Fibroblast of skin of left biceps (primary cell): ENCODE data around the gene SORBS1.
A peak's percentile ranks its signal among the peaks of the same experiment; 100 is the strongest.
"Not testable (repeated sequence)": the region's sequence is repeated elsewhere in the genome, so short reads cannot be mapped to it uniquely, and the experiment has no call there.

Source experiments
- DNase-seq, 2 experiments: peaks; one replicate each; pipeline ENCODE4 v3.0.0-alpha.2; 2013; ENCODE audit warnings: low read depth in 2 of 2

SORBS1 gene

DNA sequence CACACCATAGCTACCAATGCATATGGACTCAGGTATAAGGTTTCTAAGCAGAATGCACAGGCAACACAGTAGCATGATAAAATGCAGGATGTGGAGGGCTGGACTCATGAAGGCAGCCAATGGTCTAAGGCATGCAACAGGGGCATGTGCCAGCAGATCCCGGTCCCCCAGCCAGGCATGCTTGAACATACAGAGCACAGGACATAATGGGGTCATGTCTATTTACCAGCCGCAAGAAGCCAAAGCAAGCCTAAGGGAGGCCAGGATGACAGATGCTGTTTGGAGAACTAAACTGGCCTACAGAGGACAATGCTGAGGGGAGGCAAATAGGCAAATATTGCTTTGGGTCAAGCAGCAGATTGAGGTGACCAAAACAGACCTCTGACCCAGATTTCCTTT, 210.3 kb downstream of the SORBS1 start:
- no peak for DNase-seq

- DNase-seq, result no peak
Measured at GRCh38 chr10:95350219-95350829, 210.8 kb downstream of the SORBS1 start.

DNA sequence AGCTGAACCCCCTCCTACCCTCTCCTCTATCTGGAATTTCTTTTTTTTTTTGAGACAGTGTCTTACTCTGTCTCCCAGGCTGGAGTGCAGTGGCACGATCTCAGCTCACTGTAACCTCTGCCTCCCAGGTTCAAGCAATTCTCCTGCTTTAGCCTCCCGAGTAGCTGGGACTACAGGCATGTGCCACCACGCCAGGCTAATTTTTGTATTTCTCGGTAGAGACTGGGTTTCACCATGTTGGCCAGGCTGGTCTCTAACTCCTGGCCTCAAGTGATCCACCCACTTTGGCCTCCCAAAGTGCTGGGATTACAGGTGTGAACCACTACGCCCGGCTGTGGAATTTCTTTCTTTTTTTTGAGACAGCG, 213.8 kb downstream of the SORBS1 start:
- not testable (repeated sequence) for DNase-seq

DNA sequence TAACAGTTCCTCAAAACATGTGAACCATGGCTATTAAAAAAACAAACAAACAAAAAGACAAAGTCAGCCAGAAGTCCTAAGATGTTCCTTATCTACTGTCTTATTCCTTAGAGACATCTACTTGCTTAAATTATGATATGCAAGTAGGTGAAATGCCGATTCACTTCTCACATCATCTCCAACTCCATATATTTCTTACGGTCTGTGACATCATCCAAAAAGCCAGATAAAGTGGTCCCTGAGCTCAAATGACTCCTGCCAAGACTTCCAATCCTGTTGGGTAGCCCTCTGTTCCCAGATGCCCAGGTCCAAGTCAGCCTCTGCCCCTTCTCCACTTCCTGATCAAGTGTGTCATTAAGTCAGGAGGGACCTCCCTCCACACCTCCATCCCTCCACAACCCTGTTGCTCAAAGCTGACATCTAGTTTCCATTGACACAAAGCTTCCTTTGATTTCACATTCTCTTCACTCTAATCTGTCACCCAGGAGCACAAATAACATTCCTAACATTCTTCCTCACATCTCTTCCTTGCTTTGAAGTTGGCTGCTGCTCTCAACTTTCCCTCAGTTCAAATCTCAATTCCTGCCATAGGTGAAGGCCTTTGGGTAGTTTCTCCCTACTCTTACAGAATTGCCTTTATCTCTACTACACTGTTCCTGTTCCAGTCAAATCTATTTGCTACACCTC, 214.3 kb downstream of the SORBS1 start:
- no peak for DNase-seq

DNA sequence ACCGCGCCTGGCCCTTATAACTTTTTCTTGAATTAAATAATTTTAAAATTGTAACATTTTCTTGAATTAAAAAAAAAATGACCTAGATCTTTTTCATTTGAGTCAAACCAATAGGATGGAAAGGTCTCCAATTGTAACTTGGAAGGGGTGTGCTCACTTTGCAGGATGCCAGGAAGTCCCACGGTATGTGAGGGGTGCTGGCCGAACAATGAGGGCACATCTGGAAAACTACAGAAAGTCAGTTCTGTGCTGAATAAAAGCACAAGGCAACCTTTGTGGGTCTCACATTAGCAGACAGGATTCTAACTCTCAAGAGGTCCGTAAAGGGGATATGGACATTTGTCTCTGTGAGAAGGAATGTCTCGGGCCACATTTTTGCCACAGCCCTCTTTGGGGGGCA, 217.6 kb downstream of the SORBS1 start:
- DNase-seq, result no peak

DNA sequence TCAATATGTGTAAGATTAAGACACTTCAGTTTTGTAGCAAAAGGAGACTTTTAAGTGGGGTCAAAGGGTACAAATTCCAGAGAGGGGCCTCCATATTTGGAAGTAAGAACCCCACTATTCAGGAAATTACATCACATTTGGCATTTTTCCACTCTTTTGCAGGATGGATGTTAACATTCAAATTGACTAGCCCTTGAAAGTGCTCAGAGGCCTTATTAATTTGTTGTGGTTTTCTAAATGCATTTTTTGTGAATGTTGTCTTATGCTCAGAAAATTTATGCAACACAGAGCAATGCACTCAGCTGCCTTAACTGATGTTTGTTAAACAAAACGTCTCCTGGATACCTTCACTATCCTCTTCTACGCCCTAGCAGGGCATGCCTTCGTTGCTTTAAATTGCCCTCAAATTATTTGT, 219.4 kb downstream of the SORBS1 start:
- DNase-seq, result peak; percentile 75 to 77

DNA sequence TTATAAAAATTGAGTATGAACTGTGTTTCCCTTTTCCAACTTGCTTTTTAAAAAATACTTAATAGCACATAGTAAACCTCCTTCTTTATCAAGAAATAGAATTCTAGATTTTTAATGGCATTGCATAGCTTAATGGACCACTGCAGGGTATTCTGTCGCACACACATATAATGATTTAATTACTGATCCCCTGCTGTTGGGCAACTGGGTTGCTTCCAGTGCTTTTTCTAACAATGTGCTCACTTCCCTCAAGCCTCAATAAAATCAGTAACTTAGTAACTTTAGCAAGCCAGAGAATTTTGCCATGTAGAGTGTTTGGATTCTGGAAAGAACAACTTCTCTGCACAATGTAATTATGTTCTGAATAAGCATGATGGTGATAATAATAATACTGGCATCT, 221.3 kb downstream of the SORBS1 start:
- DNase-seq, result no peak

DNA sequence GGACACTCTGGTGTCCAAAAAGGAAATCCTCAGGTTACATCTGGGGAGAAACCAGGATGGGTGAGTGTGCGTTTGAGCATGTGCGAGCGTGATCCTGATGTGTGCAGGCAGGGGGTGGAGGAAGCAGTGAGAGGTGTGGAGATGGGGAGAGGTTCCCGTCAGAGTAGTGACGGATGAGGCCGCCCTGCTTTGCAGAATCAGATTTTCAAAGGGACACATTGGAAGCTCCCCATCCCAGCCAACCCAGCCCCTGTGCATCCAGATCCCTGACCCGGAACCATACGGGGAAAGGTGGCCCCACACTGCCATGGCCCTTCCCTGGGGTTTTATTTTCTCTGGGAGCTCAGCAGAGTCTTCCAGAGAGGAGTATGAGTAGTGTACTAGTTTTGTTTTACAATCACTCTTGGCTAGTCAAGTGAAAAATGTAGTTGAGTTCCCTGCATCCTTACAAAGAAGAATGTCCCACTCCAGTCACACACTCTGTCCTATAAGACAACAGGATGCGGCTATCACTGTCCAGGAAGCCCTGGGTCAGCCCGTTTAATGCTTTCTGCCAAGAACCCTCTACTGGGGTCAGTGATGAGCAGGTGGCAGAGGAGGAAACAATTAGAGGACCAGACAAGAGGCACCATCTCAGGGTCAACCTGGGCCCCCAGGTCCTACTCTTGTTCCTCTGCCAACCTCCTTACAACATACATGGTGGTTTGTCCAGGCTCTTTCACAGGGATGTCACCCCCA, 223.6 kb downstream of the SORBS1 start:
- DNase-seq, result no peak

DNA sequence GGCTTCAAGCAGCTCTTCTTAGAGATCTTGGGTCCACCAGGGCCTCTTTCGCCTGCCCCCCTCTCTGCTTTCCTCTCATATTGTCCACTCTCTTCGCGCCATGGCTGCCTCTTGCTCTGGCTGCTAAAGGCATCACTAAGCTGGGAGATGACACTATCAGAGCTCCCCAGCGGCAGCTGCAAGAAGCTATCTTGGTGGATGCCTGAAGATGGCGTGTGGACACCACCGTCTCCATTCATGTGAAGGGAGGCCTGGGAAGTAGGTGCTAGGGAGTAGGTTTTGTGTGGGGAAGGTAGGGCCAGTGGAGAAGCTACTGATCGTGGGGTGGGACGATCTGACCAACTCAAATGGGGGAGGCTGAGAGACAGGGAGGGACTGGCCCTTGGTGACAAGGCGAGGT, 224.5 kb downstream of the SORBS1 start:
- no peak for DNase-seq

- no peak for DNase-seq
Measured at GRCh38 chr10:95335933-95336699, 225.1 kb downstream of the SORBS1 start.

- DNase-seq, result no peak
Measured at GRCh38 chr10:95334805-95335144, 226.4 kb downstream of the SORBS1 start.

DNA sequence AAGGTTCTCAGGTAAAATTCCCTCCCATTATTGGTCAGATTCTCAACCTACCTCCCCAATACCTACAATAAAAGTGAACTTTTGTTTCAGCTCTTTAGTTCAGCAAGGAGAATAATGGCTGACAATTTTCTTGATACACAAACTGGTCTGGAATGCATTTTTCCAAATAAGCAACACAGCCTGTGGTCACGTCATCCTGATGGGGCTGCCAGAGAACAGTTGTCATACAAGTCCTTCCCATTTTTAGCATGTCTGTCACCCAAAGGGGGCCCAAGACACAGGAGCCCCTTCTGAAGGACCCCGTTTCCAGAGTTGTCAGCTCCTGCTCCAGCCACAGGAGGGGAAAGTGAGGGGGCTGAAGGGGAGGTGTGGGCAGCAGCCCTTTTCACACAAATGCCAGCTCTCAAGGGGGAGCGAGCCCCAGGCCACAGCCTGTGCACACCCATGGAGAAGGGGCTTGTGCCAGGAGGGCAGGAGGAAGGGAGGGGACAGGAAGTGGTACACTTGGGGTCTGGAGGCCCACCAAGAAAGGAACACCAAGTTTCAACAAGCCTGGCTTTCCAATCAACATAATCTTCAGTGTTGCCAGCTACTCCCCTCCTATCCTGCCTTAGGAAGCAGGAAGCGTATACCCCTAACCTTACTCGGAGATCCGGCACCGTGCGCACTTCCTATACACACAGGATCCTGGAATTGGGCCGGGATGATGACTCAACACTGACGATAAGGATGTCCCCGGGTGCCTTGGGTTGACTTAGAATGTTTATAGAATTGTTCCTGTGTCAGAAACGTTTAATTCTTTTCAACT, 227.0 kb downstream of the SORBS1 start:
- DNase-seq, result peak; percentile 39 to 41

DNA sequence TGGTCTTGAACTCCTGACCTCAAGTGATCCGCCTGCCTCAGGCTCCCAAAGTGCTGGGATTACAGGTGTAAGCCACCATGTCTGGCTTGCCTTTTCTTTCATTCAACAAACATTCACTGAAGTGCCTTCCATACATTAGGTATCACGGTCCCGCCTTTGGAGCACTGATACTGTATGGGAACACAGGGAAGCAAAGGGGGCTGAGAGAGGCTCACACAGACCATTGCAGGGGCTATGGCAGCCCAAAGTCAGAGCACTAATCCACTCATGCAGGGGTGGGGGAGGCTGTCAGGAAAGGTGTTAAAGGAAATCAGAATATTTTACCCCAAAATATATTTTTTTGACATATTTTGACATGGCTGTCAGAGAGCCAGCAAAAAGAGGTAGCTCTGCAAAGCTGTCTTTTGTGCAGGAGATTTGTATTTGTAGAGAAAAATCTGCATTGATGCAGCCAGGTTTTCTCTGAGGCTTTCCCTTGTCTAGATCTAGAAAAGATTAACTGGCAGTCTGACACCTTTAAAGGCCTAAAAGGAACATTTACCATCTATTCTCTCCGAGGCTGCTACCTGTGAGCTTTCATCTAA, 228.4 kb downstream of the SORBS1 start:
- DNase-seq, result no peak

- no peak for DNase-seq
Measured at GRCh38 chr10:95331596-95332130, 229.5 kb downstream of the SORBS1 start.

DNA sequence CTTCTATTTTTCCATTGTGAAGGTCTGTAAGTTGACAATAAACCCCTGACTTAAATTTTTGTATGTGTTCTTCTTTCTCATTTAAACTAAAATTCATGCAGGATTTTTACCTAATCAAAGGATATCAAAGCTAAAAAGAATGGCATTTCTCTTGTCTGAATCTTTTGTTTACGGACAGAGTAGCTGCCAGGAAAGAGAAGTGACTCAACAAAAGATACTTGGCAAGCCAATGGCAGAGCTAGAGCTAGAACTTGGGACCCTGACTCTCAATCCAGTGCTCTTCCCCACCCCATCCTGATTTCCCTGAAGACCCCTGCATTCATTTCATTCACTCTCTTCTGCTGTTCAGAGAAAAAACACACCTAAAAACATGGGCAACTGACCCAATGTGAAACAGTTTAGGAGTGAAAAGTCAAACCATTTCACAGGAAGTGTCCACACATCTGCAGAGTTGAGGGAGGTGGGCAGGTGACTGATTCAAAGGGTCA, 230.2 kb downstream of the SORBS1 start:
- no peak for DNase-seq

DNA sequence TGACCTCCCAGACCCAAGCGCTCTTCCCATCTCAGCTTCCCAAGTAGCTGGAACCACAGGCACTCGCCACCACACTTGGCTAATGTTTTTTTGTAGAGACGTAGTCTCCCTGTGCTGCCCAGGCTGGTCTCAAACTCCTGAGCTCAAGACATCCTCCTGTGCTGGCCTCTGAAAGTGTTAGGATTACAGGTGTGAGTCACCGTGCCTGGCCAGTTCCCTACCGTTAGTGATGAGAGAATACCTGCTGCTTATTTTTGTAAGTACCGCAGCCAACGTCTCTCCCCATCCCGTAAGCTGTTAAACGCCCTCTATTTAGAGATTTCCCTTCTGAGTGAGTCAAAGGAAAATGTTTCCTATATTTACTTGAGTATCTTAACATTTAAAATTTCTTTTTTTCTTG, 231.9 kb downstream of the SORBS1 start:
- no peak for DNase-seq

- DNase-seq, result no peak
Measured at GRCh38 chr10:95328013-95328412, 233.2 kb downstream of the SORBS1 start.

DNA sequence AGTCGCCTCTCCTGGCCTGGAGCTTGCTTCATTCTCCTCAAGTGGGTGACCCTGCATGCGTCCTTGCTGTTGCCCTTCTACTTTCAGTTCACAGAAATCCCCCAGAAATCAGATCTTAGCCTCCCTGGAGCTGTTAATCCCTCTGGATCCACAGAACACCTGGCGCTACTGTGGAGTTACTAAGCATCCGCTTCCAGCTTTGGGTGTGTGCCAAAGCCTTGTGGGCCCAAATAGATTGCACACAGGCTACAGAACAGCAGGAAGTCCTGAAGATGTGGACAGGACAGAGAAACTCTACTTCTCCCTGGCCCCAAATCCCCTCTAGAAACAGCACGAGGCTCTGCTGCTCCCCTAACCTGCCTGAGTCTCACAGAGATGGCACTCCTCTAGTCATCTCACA, 233.8 kb downstream of the SORBS1 start:
- peak in 1 of 2 experiments; percentile 33 for DNase-seq

DNA sequence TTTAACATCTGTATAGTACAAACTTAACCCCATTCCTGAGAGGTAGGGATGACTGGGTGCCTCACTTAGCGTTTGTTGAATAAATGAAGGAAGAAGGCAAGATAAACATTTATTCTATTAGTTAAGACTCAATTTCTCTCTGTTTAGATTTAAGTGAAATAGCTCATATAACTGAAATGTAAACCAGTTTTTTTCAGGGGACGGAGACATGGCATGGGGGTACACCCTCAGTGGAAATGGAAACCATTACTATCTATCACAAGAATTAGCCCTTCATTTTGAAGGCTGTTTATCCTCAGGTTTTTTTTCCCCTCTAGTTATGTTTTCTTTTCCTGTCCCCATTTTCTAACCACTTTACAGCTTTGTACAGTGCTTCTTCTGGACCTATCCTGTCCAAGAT, 234.8 kb downstream of the SORBS1 start:
- no peak for DNase-seq

DNA sequence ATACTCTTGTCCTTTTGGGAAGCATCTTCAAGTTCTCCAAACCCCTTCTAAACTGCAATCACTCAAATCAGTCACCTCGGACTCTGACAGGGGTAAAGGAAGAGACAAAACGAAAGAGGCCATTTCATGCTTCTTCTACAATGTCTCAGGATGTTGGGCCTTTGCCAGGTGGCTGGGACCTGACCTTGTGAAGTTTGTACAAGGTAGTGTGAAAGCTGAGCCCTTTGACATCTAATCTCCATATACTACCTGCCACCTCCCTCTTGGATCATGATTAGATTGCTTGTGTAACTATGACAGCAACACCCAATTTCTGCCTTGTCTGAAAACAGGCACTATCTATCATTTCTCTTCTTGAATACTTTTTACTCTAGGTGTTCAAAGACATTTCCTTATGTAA, 235.3 kb downstream of the SORBS1 start:
- DNase-seq, result no peak
